K562 (cell line): ENCODE data around the gene CD207. TPM values are rescaled to one million over a fixed set of nuclear protein-coding genes. Genes with fewer than 3 reads are reported as not detected.

Experiments used
- ATAC-seq: fragments of 200-7000 bp; cut with Tn5 transposase; 3 replicates; pipeline ENCODE4 v1.9.1; 2020; ENCODE audit warnings: moderate library complexity
- BruUV-seq: library from RNA; stranded (reverse); fragments of 400-500 nt; replicated peaks from 2 replicates; lab custom pipeline; 2021; lab: Mats Ljungman, UMichigan
- CTCF ChIA-PET: fragments of 300-600 bp; formaldehyde crosslinking; extraction: SDS; loops from one replicate; lab custom pipeline; 2021; ENCODE audit warnings: low intra/inter-chr PET ratio; lab: Yijun Ruan, JAX
- POLR2A ChIA-PET: fragments of 300-600, 350-650 bp; sonication (Branson Sonifier 250); formaldehyde crosslinking; extraction: SDS; loops from one replicate; lab custom pipeline; 2021; ENCODE audit warnings: antibody characterized with exemption, inconsistent platforms; lab: Yijun Ruan, JAX
- DNase-seq, 4 experiments: peaks; one replicate each; pipeline versions ENCODE4 v3.0.0 to v3.0.0-alpha.2; 2011 to 2018; ENCODE audit warnings: low spot score in 3 of 4, mixed read lengths in 3 of 4; ENCODE audit errors: extremely low read depth in 1 of 4
- FAIRE-seq: peaks from 2 replicates; lab custom pipeline; 2011; peaks lifted over from hg19 to GRCh38; lab: Jason Lieb, UNC
- H2AFZ ChIP-seq: 2 replicates; pipeline ENCODE4 v1.6.0; 2011; ENCODE audit warnings: low read depth, low read length, control low read depth, inconsistent platforms
- H3K27ac ChIP-seq: fragments of 200-600 bp; 3 replicates; pipeline ENCODE4 v1.8.0; 2011; ENCODE audit warnings: low read depth, mild to moderate bottlenecking, control low read depth, inconsistent platforms, low read length, moderate library complexity, mixed read lengths; ENCODE audit errors: extremely low read depth
- H3K27me3 ChIP-seq, 2 experiments: fragments of 300-600 bp in 1 of 2; 2 replicates in 1 of 2; 3 replicates in 1 of 2; pipeline versions ENCODE4 v1.6.0 to v1.8.0; 2011; ENCODE audit warnings: inconsistent platforms in 2 of 2, low read length in 2 of 2, mild to moderate bottlenecking in 1 of 2, mixed read lengths in 1 of 2, moderate library complexity in 1 of 2; ENCODE audit not compliant: control insufficient read depth in 2 of 2, insufficient read depth in 2 of 2
- H3K36me3 ChIP-seq: fragments of 300-600 bp; 3 replicates; pipeline ENCODE4 v1.8.0; 2011; ENCODE audit warnings: mild to moderate bottlenecking, low read length, inconsistent platforms; ENCODE audit not compliant: control insufficient read depth, insufficient read depth
- H3K4me1 ChIP-seq, 2 experiments: fragments of 200-600 bp in 1 of 2; replicated peaks in 1 of 2; 2 replicates in 1 of 2; 3 replicates in 1 of 2; pipeline versions ENCODE4 v1.5.1 to v1.8.0; 2011; ENCODE audit warnings: inconsistent platforms in 2 of 2, low read length in 2 of 2, mild to moderate bottlenecking in 1 of 2, mixed read lengths in 1 of 2, moderate library complexity in 1 of 2; ENCODE audit not compliant: control insufficient read depth in 2 of 2, insufficient read depth in 2 of 2
- H3K4me2 ChIP-seq: 2 replicates; pipeline ENCODE4 v1.6.1; 2011; ENCODE audit warnings: low read length, control low read depth, inconsistent platforms, mixed read lengths; ENCODE audit not compliant: insufficient read depth
- H3K4me3 ChIP-seq: fragments of 200-600 bp; sonication (generic), shearing (Covaris generic); 2 replicates; pipeline ENCODE4 v1.5.1; 2016; ENCODE audit warnings: control low read depth, inconsistent platforms
- H3K79me2 ChIP-seq: fragments of 200-600 bp; 3 replicates; pipeline ENCODE4 v1.8.0; 2011; ENCODE audit warnings: low read length, inconsistent platforms; ENCODE audit not compliant: control insufficient read depth, insufficient read depth
- H3K9ac ChIP-seq, 2 experiments: 2 replicates each; pipeline versions ENCODE4 v1.6.0 to v1.6.1; 2011; ENCODE audit warnings: low read depth in 2 of 2, low read length in 2 of 2, control low read depth in 1 of 2, inconsistent platforms in 1 of 2, mild to moderate bottlenecking in 1 of 2, mixed read lengths in 1 of 2; ENCODE audit not compliant: insufficient read depth in 1 of 2
- H3K9me1 ChIP-seq: one replicate; pipeline ENCODE4 v1.6.0; 2011; ENCODE audit warnings: inconsistent platforms, mild to moderate bottlenecking, low read length, moderate library complexity; ENCODE audit not compliant: control insufficient read depth, insufficient read depth
- H3K9me3 ChIP-seq: replicated peaks from 2 replicates; pipeline ENCODE4 v1.5.1; 2011; ENCODE audit warnings: low read depth, low read length, inconsistent platforms; ENCODE audit not compliant: control insufficient read depth, insufficient read depth
- H4K20me1 ChIP-seq: replicated peaks from 2 replicates; pipeline ENCODE4 v1.6.1; 2011; ENCODE audit warnings: low read length, inconsistent platforms, mixed read lengths; ENCODE audit not compliant: control insufficient read depth, insufficient read depth
- CHAMP1 ChIP-seq: fragments of 450-650 bp; IDR thresholded peaks from 2 replicates; pipeline ENCODE4 v1.6.1; 2016; ENCODE audit warnings: mild to moderate bottlenecking
- E2F3 ChIP-seq: fragments of 250-450 bp; sonication (Bioruptor Pico); IDR thresholded peaks from 2 replicates; pipeline ENCODE4 v1.4.0; 2020; ENCODE audit warnings: mild to moderate bottlenecking
- ETV1 ChIP-seq: fragments of 450-650 bp; conservative IDR thresholded peaks from 2 replicates; pipeline ENCODE4 v1.6.1; 2016; ENCODE audit warnings: missing genetic modification characterization, control low read depth, low read depth, missing compliant biosample characterization
- ILF3 ChIP-seq: fragments of 450-650 bp; IDR thresholded peaks from 2 replicates; pipeline ENCODE4 v1.6.1; 2018; ENCODE audit warnings: antibody characterized with exemption, mild to moderate bottlenecking, moderate library complexity, borderline replicate concordance
- PTTG1 ChIP-seq: fragments of 450-650 bp; IDR thresholded peaks from 2 replicates; pipeline ENCODE4 v1.6.1; 2016; ENCODE audit warnings: low read depth, mild to moderate bottlenecking, missing genetic modification characterization, missing compliant biosample characterization
- SAFB2 ChIP-seq: fragments of 200-400 bp; formaldehyde crosslinking; IDR thresholded peaks from 2 replicates; pipeline ENCODE4 v1.6.1; 2018; ENCODE audit warnings: borderline replicate concordance, low read length, low read depth, moderate library complexity; ENCODE audit not compliant: severe bottlenecking
- SRF ChIP-seq, 2 experiments: fragments of 250-450, 450-650 bp in 1 of 2; sonication (Bioruptor Pico) in 1 of 2; sonication (generic) in 1 of 2; formaldehyde crosslinking; IDR thresholded peaks; 2 replicates each; pipeline versions ENCODE4 v1.5.0 to v1.5.1; 2020 to 2022; ENCODE audit warnings: mild to moderate bottlenecking in 1 of 2, missing genetic modification reagents in 1 of 2
- STAT5B ChIP-seq: fragments of 250-450 bp; sonication (Bioruptor Pico); IDR thresholded peaks from 2 replicates; pipeline ENCODE4 v1.8.0; 2021; ENCODE audit warnings: mild to moderate bottlenecking, inconsistent platforms
- TEAD1 ChIP-seq, 2 experiments: fragments of 450-650 bp in 1 of 2; sonication (generic) in 1 of 2; formaldehyde crosslinking; IDR thresholded peaks; 2 replicates each; pipeline versions ENCODE4 v1.4.0 to v1.8.0; 2020 to 2022; ENCODE audit warnings: mild to moderate bottlenecking in 2 of 2, missing genetic modification reagents in 1 of 2
- TRIM25 ChIP-seq: fragments of 450-650 bp; IDR thresholded peaks from 2 replicates; pipeline ENCODE4 v1.7.0; 2016; ENCODE audit warnings: borderline replicate concordance
- ZNF140 ChIP-seq: fragments of 250-450 bp; sonication (Bioruptor Pico); IDR thresholded peaks from 2 replicates; pipeline ENCODE4 v1.8.0; 2021; ENCODE audit warnings: moderate library complexity, mild to moderate bottlenecking, inconsistent platforms
- ZNF589 ChIP-seq: fragments of 200-800 bp; sonication (Bioruptor generic); IDR thresholded peaks from 2 replicates; pipeline ENCODE4 v1.6.1; 2016; ENCODE audit warnings: low read depth, missing genetic modification characterization, missing compliant biosample characterization
- WGBS: fragments of 100-300 bp; shearing (Covaris generic); methylation state at CpG from one replicate; pipeline ENCODE4 v1.1.6; 2016; ENCODE audit warnings: low coverage, mixed read lengths; ENCODE audit not compliant: insufficient coverage; ENCODE audit errors: missing lambda C conversion rate; 5-methylcytosine and 5-hydroxymethylcytosine counted together
- in situ Hi-C: fragments of 300-500 bp; cut with MboI; formaldehyde crosslinking; loops from 4 replicates; pipeline ENCODE4 v1.15.0; 2018; ENCODE audit warnings: inconsistent platforms, mixed read lengths
- intact Hi-C: fragments of 100-400 bp; cut with micrococcal nuclease; formaldehyde crosslinking; loops from 2 replicates; pipeline ENCODE4 v1.14.2; 2022
- polyA plus RNA-seq, 8 experiments: library from polyadenylated mRNA; depleted of rRNA in 4 of 8; stranded (reverse) in 5 of 8; unstranded in 3 of 8; fragments of >200 nt; fragmentation: Nextera tagmentation in 2 of 8; fragmentation: Illumina TruSeq in 1 of 8; extraction: Ambion mirVana in 2 of 8; extraction: Trizol in 1 of 8; gene quantifications; 2 replicates each; pipeline versions ENCODE4 v1.2.1 to v1.2.3, GENCODE V29; 2011 to 2014; ENCODE audit warnings: inconsistent platforms in 1 of 8, missing spikeins in 1 of 8
- total RNA-seq, 7 experiments: library from RNA; depleted of rRNA in 6 of 7; stranded (reverse); fragments of >200 nt in 6 of 7; fragmentation: Illumina TruSeq in 2 of 7; extraction: Trizol in 2 of 7; gene quantifications; 2 replicates each; pipeline versions ENCODE4 v1.2.1 to v1.2.3, GENCODE V29; 2011 to 2021; ENCODE audit warnings: low replicate concordance in 1 of 7
- TF ChIP-seq, protein P1 (sequence below): fragments of 250-450 bp; sonication (Bioruptor Pico); IDR thresholded peaks from 2 replicates; pipeline ENCODE4 v1.4.0; 2020; ENCODE audit warnings: borderline replicate concordance
- TF ChIP-seq, protein P2 (sequence below): fragments of 450-650 bp; formaldehyde crosslinking; IDR thresholded peaks from 2 replicates; pipeline ENCODE4 v1.4.0; 2020; ENCODE audit warnings: mild to moderate bottlenecking, mixed read lengths

CD207 gene
- total and polyA plus RNA-seq, 9 of the 15 experiments (the other 6 are each of a cell fraction or from before 2014, with no cell fraction given), result not detected

DNA sequence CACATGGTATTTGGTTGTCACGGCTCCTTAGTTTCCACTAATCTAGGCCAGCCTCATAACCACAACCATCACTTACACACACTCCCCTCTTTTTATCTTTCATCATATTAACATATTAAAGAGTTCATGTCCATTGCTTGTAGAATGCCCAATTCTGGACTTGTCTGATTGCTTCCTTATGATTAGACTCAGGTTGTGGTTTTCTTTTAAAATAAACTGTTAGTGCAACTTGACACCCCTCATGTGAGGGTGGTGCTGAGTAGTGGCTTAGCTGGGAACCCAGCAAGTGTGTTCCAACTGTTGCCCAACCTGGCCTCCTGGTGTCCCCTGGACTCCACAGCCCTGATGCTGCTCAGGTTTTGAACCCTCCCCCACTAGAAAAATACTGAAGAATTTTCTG is 20.1 kb upstream of the CD207 start:
- DNase-seq, result no peak
- peaks cover 7 to 9% of the 10 kb centered on the region in 2 experiments; a peak in 3 of 5 replicates for H3K27me3 ChIP-seq
- FAIRE-seq, result no peak
- no peak overlapping the region for H3K27ac ChIP-seq
- ATAC-seq, result no peak
- intact Hi-C loops, result no loop called here
- H3K4me3 ChIP-seq, result no peak overlapping the region
- H3K79me2 ChIP-seq, result no peaks in the 10 kb centered on the region
- ChIA-PET POLR2A (interaction anchor here (0.6 kb wide), 1 partner anchor 38 kb away, joined by 3 read pairs; no protein-coding TSS in a partner anchor), CTCF (no interaction called here)
- in situ Hi-C loops, result no loop called here
- H3K9me3 ChIP-seq, result no peaks in the 10 kb centered on the region
- BruUV-seq, result no TSS peak
- H3K4me2 ChIP-seq, result no peak overlapping the region
- H3K36me3 ChIP-seq, result no peaks in the 10 kb centered on the region
- H3K4me1 ChIP-seq, result no peaks in the 10 kb centered on the region
- H4K20me1 ChIP-seq, result no peaks in the 10 kb centered on the region
- no peak overlapping the region for H2AFZ ChIP-seq
- no peaks in the 10 kb centered on the region for H3K9me1 ChIP-seq
- no peak overlapping the region for H3K9ac ChIP-seq
- 0% methylated on average over 1 of the region's 1 CpG for WGBS
- TF ChIP-seq E2F3 (CRISPR knock-in tag) (no peak), ZNF589 (no peak), CHAMP1 (no peak), SAFB2 (no peak), ILF3 (no peak), TEAD1 (CRISPR knock-in tag; IDR thresholded peaks at IDR 0.05) (no peak), STAT5B (CRISPR knock-in tag) (no peak), ZNF140 (CRISPR knock-in tag) (no peak), SRF (CRISPR knock-in tag; IDR thresholded peaks at IDR 0.05) (no peak), PTTG1 (tag) (no peak), TRIM25 (no peak), ETV1 (no peak)
- TF ChIP-seq, protein P1, sequence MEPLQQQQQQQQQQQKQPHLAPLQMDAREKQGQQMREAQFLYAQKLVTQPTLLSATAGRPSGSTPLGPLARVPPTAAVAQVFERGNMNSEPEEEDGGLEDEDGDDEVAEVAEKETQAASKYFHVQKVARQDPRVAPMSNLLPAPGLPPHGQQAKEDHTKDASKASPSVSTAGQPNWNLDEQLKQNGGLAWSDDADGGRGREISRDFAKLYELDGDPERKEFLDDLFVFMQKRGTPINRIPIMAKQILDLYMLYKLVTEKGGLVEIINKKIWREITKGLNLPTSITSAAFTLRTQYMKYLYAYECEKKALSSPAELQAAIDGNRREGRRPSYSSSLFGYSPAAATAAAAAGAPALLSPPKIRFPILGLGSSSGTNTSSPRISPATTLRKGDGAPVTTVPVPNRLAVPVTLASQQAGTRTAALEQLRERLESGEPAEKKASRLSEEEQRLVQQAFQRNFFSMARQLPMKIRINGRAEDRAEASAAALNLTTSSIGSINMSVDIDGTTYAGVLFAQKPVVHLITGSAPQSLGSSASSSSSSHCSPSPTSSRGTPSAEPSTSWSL (CRISPR knock-in tag), result no peak
- TF ChIP-seq, protein P2, sequence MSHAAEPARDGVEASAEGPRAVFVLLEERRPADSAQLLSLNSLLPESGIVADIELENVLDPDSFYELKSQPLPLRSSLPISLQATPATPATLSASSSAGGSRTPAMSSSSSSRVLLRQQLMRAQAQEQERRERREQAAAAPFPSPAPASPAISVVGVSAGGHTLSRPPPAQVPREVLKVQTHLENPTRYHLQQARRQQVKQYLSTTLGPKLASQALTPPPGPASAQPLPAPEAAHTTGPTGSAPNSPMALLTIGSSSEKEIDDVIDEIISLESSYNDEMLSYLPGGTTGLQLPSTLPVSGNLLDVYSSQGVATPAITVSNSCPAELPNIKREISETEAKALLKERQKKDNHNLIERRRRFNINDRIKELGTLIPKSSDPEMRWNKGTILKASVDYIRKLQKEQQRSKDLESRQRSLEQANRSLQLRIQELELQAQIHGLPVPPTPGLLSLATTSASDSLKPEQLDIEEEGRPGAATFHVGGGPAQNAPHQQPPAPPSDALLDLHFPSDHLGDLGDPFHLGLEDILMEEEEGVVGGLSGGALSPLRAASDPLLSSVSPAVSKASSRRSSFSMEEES (CRISPR knock-in tag), result no peak
